ENCODE data around the gene BZW2. TPM values are rescaled to one million over a fixed set of nuclear protein-coding genes. Genes with fewer than 3 reads are reported as not detected.

BZW2 gene
- total and polyA plus RNA-seq, 2 experiments from 2014 or later, result 54.1 to 60.9 TPM

GRCh38 chr7:16668978-16669377 is 23.0 kb downstream of the BZW2 start:
- in situ Hi-C loops (cut with MboI), result no loop called here
- TF ChIP-seq EZH2 (IDR thresholded peaks at IDR 0.05; ENCODE audit: insufficient read depth, poor library complexity, severe bottlenecking) (no peak), EZH2phosphoT487 (IDR thresholded peaks at IDR 0.05; ENCODE audit: insufficient read depth, low read depth) (no peak)
- peaks cover 47% of the 10 kb centered on the region for H3F3A ChIP-seq (ENCODE audit: insufficient read depth)
- no peak overlapping the region for H2AFZ ChIP-seq
- peak overlapping the region; percentile 47 for H3K4me3 ChIP-seq
- DNase-seq, result peak; percentile 54
- H3K27ac ChIP-seq, result peak overlapping the region; percentile 98
- whole genome bisulfite sequencing, 2 experiments (ENCODE audit: low coverage in 1 of 2, low lambda C conversion rate in 2 of 2, missing lambda C conversion rate in 2 of 2), result 64 to 70% methylated on average over 5 of the region's 5 CpGs
- H3K36me3 ChIP-seq (ENCODE audit: low read depth), result no peaks in the 10 kb centered on the region
- H3K79me2 ChIP-seq (ENCODE audit: insufficient read depth), result peaks cover 55% of the 10 kb centered on the region
- H3K27me3 ChIP-seq (replicated peaks; ENCODE audit: insufficient read depth), result no peaks in the 10 kb centered on the region
- H3K4me1 ChIP-seq (ENCODE audit: insufficient read depth), result peaks cover 39% of the 10 kb centered on the region
- peak overlapping the region; percentile 78 for H3K9ac ChIP-seq
- H4K20me1 ChIP-seq (ENCODE audit: insufficient read depth), result no peaks in the 10 kb centered on the region
- peak overlapping the region; percentile 63 for H3K4me2 ChIP-seq (ENCODE audit: unreplicated experiment)
- no peaks in the 10 kb centered on the region for H3K9me3 ChIP-seq (ENCODE audit: low read depth)
- H3K9me2 ChIP-seq (ENCODE audit: insufficient read depth), result no peaks in the 10 kb centered on the region

GRCh38 chr7:16669581-16669980 is 23.6 kb downstream of the BZW2 start:
- in situ Hi-C loops (cut with MboI), result no loop called here
- TF ChIP-seq EZH2 (IDR thresholded peaks at IDR 0.05; ENCODE audit: insufficient read depth, poor library complexity, severe bottlenecking) (no peak), EZH2phosphoT487 (IDR thresholded peaks at IDR 0.05; ENCODE audit: insufficient read depth, low read depth) (no peak)
- H3K9me2 ChIP-seq (ENCODE audit: insufficient read depth), result no peaks in the 10 kb centered on the region
- no peak overlapping the region for H2AFZ ChIP-seq
- H3K27me3 ChIP-seq (replicated peaks; ENCODE audit: insufficient read depth), result no peaks in the 10 kb centered on the region
- peaks cover 47% of the 10 kb centered on the region for H3F3A ChIP-seq (ENCODE audit: insufficient read depth)
- H4K20me1 ChIP-seq (ENCODE audit: insufficient read depth), result no peaks in the 10 kb centered on the region
- H3K4me1 ChIP-seq (ENCODE audit: insufficient read depth), result peaks cover 39% of the 10 kb centered on the region
- H3K27ac ChIP-seq, result peak overlapping the region; percentile 98
- DNase-seq, result peak; percentile 71
- H3K4me3 ChIP-seq, result peak overlapping the region; percentile 34
- H3K36me3 ChIP-seq (ENCODE audit: low read depth), result no peaks in the 10 kb centered on the region
- no peaks in the 10 kb centered on the region for H3K9me3 ChIP-seq (ENCODE audit: low read depth)
- H3K4me2 ChIP-seq (ENCODE audit: unreplicated experiment), result peak overlapping the region; percentile 63
- peaks cover 55% of the 10 kb centered on the region for H3K79me2 ChIP-seq (ENCODE audit: insufficient read depth)
- peak overlapping the region; percentile 78 for H3K9ac ChIP-seq
- 21 to 22% methylated on average over 2 of the region's 2 CpGs for WGBS, 2 experiments (ENCODE audit: low coverage in 1 of 2, low lambda C conversion rate in 2 of 2, missing lambda C conversion rate in 2 of 2)

- Histone ChIP-seq H3K4me1 (ENCODE audit: insufficient read depth) (peaks cover 39% of the 10 kb centered on the region), H4K20me1 (ENCODE audit: insufficient read depth) (no peaks in the 10 kb centered on the region), H3K9me3 (ENCODE audit: low read depth) (no peaks in the 10 kb centered on the region), H3F3A (ENCODE audit: insufficient read depth) (peaks cover 47% of the 10 kb centered on the region), H3K4me3 (peak overlapping the region; percentile 34), H3K27ac (peak overlapping the region; percentile 98), H3K4me2 (ENCODE audit: unreplicated experiment) (peak overlapping the region; percentile 63), H2AFZ (no peak overlapping the region), H3K79me2 (ENCODE audit: insufficient read depth) (peaks cover 55% of the 10 kb centered on the region), H3K9me2 (ENCODE audit: insufficient read depth) (no peaks in the 10 kb centered on the region), H3K9ac (peak overlapping the region; percentile 78), H3K36me3 (ENCODE audit: low read depth) (no peaks in the 10 kb centered on the region), H3K27me3 (replicated peaks; ENCODE audit: insufficient read depth) (no peaks in the 10 kb centered on the region)
- TF ChIP-seq EZH2 (IDR thresholded peaks at IDR 0.05; ENCODE audit: insufficient read depth, poor library complexity, severe bottlenecking) (no peak), EZH2phosphoT487 (IDR thresholded peaks at IDR 0.05; ENCODE audit: insufficient read depth, low read depth) (no peak)
- in situ Hi-C loops (cut with MboI), result no loop called here
- DNase-seq, result peak; percentile 66
- WGBS, 2 experiments (ENCODE audit: low coverage in 1 of 2, low lambda C conversion rate in 2 of 2, missing lambda C conversion rate in 2 of 2), result 0 to 5% methylated on average over 1 of the region's 1 CpG
These were observed 24.0 kb downstream of the BZW2 start for GRCh38 chr7:16670021-16670420.

GRCh38 chr7:16670731-16671344 is 24.9 kb downstream of the BZW2 start:
- H3K27ac ChIP-seq, result peak overlapping the region; percentile 98
- 97 to 100% methylated on average over 4 of the region's 4 CpGs for WGBS, 2 experiments (ENCODE audit: low coverage in 1 of 2, low lambda C conversion rate in 2 of 2, missing lambda C conversion rate in 2 of 2)
- H2AFZ ChIP-seq, result no peak overlapping the region
- H3K9ac ChIP-seq, result 0 out of 2 replicates have a peak overlapping the region, but pooled peaks have one; percentile 78
- peaks cover 55% of the 10 kb centered on the region for H3K79me2 ChIP-seq (ENCODE audit: insufficient read depth)
- H3K36me3 ChIP-seq (ENCODE audit: low read depth), result peaks cover 8% of the 10 kb centered on the region; the same call in 1 of the 2 replicates
- TF ChIP-seq EZH2phosphoT487 (IDR thresholded peaks at IDR 0.05; ENCODE audit: insufficient read depth, low read depth) (no peak), EZH2 (IDR thresholded peaks at IDR 0.05; ENCODE audit: insufficient read depth, poor library complexity, severe bottlenecking) (no peak)
- peak overlapping the region; percentile 34; the same call in 1 of the 2 replicates for H3K4me3 ChIP-seq
- peaks cover 39% of the 10 kb centered on the region for H3K4me1 ChIP-seq (ENCODE audit: insufficient read depth)
- H3F3A ChIP-seq (ENCODE audit: insufficient read depth), result peaks cover 47% of the 10 kb centered on the region
- no peaks in the 10 kb centered on the region for H3K9me3 ChIP-seq (ENCODE audit: low read depth)
- no peaks in the 10 kb centered on the region for H3K9me2 ChIP-seq (ENCODE audit: insufficient read depth)
- H4K20me1 ChIP-seq (ENCODE audit: insufficient read depth), result no peaks in the 10 kb centered on the region
- in situ Hi-C loops (cut with MboI), result no loop called here
- peak overlapping the region; percentile 63 for H3K4me2 ChIP-seq (ENCODE audit: unreplicated experiment)
- H3K27me3 ChIP-seq (replicated peaks; ENCODE audit: insufficient read depth), result no peaks in the 10 kb centered on the region
- no peak for DNase-seq
